NCI-H774 (cell line): ENCODE measurements around the gene SCN1A.
"Not testable (repeated sequence)": the region's sequence is repeated elsewhere in the genome, so short reads cannot be mapped to it uniquely, and the experiment has no call there.

ENCODE experiments used
- DNase-seq: peaks from one replicate; lab custom pipeline; 2025; lab: John Stamatoyannopoulos, UW

SCN1A gene

DNA sequence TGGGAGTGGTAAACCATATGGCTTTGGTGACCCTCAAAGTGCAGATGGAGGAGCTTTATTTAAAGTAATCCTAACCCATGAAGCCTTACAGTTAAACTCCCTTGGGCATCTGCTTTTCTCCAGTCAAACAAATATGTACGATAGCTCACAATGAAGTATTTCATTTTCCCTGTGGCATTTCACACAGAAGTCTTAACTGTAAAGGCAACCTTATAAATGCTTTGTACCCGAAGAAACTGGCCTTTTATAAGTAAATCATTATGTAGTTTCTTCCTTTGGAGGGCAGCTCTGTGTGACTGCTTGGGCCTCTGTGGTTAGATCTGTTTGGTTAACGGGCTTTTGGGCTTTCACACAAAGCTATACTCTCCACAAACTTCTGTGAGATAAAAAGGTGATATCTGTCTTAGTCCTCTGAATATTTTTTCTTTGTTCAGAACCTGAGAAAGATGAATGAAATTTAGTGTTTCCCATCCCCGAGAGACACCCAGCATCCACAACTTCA lies 46.6 kb downstream of the SCN1A start:
- no peak for DNase-seq

DNA sequence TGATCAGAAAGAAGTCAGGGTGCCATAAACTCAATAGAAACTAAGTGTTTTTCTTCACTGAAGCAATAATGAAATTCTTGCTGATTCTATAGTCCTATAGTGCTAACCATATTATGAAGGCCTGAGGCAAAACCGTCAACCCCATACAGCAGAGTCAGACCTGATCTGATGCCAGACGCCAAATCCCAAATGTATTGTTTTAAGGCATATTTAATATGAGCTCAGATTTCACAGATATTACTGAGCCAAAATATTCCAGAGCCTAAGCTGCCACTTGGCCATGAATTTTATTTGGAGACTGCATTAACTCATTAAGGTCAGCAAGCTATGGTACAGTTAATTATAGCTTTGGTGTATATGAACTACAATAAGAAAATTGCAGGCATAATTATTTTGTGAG lies 53.4 kb downstream of the SCN1A start:
- DNase-seq: no peak

DNA sequence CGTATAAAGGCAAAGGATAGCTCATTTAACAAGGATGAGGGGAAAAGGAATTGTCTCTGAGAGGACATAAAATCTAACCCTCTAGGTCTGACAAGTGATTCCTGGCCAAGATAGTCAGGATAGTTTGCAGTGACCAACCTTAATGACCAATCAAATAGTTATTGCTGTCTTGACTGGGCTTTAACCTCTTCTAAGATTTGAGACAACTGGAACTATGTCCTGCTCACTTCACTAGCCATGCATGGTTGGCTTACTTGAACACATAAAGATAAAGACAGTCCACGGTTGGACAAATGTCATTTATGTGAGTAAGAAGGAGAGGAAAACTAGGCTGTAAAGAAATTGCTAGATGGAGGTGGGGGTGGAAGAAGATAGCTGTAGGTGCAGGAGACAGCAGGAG lies 53.8 kb downstream of the SCN1A start:
- DNase-seq: no peak

DNA sequence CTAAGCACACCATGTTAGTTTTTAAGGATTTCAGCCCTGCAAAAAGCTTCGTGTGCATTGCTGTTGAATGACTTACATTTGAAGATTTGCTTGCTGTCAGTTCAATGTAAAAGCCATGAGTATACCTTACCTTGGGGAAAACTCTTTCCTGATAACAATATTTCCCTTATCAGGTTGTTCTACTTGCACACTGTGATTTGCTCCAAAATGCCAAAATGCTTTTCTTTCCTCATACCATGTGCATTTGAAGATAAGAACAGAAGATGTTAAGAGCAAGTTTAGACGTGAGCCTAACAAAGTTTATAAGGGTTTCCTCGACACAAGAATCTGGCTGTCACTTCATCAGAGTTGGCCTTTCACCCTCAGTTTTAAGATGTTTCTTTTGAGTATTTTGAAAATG lies 57.6 kb downstream of the SCN1A start:
- DNase-seq: no peak

DNA sequence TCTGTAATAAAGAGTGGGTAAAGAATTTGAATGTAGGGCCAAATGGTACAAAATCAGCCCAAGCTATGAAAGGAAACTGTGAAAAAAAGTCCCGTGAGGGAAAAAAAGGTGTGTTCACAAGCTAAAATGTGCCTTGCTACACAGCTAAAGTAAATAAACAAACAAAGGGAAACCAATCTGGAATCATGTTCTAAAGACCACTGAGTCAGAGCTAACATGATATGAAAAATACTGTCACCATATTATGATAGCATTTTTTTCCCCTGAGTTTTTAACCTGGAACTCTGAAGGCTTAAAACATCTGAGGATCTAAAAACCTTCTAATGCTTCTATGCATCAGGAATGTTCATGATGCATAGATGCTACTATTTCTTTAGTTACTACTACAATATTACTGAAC lies 58.8 kb downstream of the SCN1A start:
- DNase-seq: no peak

DNA sequence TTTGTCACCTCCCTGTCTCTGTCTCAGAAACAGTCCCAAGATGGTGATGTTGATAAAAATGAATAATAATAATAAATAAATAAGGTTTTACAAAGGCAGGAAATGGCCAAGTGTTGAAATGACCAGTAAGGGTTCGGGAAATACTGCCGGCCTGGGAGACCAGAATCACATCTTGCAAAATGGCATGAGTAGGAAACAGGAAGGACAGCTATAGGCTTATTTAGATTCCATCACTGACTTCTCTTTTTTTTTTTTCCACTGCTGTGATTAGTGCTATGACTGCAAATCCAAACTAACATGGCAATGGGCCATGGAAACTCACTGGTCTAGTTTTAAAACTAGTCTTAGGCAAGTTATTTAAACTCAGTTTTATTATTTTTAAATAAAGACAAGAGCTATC lies 60.6 kb downstream of the SCN1A start:
- DNase-seq: no peak

DNA sequence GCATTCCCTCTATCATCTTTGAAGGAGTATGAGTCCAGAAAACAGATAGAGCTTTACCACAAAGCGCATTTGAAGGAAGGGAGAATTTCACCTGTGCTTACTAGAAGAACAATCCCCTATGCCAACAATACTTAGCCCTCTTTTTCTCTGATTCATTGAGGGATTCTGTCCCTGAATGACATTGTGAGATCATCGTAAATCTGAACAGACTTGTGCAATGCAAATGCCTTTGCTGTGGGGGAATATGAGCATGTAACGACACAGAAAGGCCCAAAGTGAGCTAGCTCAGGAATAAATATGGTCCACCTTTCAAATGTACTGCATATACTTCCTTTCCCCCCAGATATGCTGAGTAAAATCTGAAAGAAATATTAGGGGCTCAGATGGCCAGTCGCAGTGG lies 67.6 kb downstream of the SCN1A start:
- no peak for DNase-seq

DNA sequence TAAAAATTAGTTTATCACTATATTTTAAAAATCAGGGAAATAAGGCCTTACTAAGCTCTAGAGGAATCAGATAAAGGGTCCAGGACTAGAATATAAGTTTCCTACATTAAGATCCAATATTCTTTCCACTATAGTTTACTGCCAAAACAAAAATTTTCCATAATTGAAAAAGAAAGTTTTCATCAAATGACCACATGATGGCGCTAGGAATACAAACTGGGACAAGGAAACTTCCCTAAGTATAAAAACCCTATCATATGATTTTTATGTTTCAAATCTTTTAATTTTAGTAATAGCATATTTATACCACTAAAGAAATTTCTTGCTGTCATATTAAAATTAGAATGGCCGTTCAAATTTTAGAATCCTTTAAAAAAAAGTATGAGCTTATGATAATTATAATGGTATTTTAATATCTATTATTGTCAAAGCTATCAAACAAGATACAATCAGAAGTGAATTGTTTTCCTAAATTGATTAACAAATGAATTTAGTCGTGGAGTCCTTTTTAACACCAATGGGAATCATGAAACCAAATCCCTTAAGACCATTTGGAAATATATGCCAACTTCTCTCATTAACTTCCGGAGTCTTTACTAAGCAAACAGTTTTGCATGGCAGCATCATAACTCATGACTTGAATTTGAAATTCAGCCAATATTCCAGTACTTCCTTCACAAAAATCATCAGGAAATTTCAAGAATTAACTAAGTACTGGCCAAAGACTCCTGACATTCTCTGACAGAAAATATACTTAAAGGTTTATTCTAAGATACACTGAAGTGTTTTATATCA lies 70.3 kb downstream of the SCN1A start:
- DNase-seq: peak; percentile 14

DNA sequence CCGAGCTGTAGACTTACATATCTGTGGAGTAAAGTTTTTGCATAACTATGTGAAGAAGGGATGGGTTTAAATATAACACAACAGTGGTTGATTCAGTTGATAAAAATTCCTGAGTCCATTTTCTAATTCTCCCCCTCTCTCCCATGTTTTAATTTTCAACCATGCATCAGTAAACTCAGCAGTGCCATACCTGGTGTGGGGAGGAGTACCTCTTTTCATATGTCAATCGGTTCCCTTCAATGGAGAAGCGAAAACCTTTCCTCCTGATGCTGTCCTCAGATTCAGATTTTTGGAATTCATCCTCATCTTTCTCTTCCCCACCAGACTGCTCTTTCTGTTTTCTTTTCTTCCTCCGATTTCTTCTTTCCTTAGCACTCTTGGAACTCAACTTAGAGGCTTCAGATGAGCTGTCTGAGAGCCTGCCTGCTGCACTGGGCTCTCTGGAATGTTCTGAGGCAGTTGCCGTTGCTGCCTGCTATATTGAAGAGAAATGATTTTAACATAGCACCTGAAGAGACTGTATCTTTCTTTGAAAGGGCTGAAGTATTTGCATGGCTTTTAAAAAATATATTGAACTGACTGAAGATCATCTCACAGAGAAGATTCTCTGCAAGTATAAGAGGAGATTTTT lies 82.9 kb downstream of the SCN1A start:
- DNase-seq: no peak

DNA sequence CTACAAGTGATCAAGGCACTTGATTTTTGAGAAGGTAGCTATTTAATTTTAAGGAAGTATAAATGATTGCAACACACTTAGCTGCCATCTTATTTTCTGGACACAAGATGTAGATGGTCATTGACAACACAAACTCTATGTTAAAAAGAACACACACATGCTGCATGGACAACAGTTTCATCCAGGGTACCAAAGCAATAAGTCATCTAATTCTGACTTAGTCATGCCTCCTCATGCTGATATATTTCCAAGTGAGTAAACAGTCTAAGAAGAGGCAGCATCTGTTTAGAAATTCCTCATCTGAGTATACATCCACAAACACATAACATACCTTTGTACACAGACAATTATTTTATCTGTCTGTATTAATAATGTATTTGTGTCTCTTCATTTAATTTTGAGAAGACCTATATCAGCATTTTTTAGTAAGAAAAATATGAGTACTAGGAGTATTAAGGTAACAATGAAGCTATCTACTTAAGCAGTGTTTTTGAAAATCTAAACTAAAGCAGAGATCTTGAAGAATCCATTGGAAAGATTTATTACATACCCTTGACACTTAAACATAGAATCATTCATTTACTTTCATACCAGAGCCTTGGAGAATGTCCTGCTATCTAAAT lies 84.9 kb downstream of the SCN1A start:
- no peak for DNase-seq

DNA sequence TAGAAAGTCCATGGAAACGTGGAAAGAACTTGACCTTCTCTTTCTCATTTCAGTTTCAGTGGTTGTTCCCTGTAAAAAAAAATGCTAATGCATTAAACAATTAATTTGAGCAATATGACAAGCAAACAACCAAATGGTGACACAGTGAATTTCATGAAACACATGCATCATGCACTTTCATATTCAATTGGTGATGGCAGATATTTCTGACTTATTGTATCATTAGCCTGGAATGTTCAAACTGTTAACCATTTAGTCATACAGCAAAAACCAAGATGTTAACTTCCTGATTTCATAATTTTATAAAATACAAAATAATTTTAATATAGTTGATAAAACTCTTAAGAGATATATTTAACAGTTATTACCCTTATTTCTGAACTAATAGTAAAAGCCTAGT lies 85.5 kb downstream of the SCN1A start:
- DNase-seq: no peak

DNA sequence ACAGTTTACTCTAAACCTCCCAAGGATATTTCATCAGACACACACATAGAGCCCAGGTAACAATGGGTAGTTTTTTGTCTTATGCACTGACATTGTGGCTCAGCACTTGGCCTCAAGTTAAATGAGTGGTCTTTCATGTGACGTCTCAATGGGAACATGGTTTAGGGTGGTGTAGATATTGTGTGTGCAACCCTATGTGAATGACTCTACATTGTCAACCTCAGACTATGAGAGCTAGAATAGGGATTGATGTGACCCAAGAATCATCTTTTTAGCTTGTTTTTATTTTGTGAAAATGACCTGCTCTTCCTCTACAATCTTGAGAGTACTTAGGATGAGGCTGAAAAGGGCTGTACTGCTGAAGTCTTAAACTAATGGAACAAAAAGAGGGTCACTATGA lies 86.2 kb downstream of the SCN1A start:
- DNase-seq: no peak

DNA sequence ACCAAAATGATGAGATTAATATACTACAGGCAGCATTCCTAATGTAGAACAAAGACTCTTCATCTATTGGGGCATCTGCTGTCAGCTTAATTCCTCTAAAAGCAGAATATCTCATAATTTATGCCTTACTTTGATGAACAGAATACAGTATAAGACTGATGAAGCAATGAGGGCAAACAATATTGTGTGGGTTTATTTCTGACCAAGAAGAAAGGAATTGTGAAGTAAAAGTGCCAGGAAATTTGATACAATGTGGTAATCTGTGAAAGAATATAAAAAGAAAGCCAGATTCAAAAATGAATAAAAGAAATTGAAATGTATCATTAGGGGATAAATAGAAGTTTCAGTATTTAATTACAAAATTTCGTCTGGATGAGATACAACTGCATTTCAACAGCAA lies 95.5 kb downstream of the SCN1A start:
- DNase-seq: no peak

DNA sequence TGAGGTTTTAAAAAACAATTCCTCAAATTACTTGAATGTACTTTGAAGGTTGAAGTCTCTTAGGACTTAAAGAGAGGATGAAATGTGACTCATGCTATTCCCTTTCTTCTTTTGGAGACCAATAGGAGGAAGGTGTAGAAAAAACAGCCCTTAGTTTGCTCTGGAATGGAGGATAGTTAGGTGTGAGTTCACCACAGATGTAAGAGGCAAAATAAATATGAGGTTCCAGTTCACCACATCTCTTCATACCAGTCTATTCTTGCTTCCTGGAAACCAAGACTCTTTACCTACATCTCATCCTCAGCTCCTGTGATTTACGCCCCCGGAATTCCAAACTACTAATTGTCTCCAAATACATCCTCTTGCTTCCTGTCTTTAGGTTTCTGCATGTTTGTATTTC lies 96.8 kb downstream of the SCN1A start:
- DNase-seq: no peak

DNA sequence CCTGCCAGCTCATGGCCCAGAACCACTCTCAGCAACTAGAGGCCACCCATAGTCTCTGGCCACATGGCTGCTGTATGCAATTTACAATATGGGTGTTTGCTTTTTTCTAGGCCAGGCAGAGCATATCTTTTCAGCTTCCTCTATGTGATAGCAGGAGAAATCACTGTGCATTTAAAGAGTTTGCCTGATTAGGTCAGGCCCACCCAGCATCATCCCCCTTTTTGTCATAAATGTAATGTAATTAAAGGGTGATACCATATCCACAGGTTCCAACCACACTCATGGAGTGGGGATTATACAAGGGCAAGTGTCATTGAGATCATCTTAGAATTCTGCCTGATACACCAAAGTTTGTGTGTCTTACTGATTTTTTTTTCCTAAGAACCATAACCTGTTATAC lies 102.5 kb downstream of the SCN1A start:
- no peak for DNase-seq

DNA sequence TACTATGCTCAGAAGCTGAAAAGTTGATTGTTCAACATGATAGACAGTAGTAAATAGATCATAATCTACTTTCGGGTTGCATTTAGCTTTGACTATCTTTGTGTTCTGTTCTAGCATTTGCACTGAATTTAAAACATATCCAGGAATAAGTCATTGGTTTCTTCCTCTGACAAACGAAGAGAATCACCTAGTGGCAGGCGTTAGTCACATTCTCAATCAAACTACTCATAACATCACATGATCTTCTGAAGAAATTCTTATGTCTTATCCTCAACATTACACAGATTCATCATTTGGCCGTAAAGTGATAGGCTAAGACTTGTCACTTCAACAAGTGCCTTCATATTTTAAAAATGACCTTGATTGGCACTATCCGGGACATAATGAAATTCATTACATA lies 110.6 kb downstream of the SCN1A start:
- DNase-seq: no peak

DNA sequence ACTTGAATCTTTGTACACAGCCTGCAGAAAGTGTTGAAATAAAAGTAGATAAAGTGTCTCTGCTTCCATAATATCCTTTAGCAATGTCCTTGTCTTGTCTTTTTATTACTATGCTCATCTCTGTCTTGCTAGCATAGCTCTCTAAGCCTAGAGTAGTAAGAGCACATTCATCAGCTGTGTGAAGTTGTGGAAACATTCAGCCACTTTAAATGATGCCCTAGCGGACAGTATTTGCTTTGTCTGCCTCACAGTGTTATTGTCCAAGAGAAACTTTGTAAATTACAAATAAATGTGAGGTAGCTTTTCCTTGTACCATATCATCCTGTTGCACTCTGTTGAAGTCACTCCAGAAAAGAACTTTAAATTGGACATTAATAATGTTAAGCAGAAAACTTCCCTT lies 113.9 kb downstream of the SCN1A start:
- DNase-seq: no peak

DNA sequence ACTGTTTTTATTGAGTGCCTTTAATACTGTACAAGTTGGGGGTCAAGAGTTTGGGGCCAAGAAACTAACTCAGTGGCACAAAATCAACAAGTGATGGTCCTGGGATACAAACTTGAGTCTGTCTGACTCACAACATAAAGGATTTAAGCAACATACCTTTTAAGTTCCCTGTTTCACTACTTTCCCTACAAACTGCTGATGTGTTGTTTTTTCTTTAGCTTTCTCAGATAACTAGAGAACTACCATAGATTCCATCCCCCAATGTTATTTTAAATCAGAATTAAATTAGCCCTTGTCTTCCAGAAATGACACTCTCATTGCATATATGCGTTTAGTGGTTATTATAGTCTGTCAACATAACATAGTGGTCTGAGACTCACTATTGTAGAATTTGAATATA lies 116.2 kb downstream of the SCN1A start:
- no peak for DNase-seq

DNA sequence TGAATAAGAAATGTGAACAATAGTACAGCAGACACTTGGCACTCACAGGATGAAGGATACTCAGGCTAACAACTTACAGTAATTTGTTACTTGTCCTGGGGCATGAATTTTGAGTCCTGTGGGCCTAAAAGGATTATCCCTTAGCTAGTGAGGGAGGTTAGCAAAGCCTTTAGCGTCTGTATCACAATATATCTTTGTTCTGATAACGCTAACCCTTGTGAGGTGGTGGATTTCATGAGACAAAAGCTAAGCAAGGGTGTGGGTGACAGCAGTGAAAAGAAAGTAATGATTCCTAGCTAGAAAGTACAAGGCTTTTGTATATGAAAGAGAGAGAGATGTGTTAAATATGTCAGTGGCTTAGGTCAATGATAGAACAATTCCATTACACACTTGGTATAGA lies 127.4 kb downstream of the SCN1A start:
- no peak for DNase-seq

DNA sequence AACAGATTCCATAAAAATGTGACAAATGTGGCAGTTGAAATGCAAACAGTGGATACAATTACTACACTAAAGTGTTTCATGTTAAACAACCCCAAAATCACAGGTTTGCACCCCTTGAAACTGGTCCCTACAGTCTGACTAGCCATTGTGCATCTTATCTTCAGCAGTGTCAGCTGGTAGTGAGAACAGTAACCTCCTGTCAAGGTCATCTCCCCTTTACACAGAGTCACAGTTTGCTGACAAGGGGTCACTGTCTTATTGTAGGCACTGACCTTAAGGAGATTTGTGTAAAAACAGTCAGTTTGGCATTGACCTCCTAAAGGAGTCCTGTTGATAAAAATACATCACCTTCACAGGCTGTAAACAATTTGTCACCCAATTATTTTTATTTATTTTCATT lies 137.0 kb downstream of the SCN1A start:
- no peak for DNase-seq

DNA sequence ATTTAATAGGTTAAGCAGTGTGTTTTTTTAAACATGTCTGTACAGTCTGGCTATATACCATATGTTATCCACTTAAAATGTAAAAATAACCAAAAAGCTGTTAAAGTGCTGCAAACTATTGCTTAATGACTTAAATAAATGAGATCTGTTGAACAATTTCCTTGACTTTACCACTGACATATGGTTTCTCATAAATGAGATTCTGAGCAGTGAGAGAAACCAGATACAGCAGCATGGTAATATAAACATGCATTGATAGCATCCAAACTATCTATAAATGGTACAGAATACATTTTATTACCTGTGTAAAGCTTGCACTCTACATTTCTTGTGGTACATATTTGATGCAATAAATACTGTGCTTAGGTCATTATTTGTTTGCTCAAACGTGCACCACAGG lies 138.0 kb downstream of the SCN1A start:
- DNase-seq: no peak

DNA sequence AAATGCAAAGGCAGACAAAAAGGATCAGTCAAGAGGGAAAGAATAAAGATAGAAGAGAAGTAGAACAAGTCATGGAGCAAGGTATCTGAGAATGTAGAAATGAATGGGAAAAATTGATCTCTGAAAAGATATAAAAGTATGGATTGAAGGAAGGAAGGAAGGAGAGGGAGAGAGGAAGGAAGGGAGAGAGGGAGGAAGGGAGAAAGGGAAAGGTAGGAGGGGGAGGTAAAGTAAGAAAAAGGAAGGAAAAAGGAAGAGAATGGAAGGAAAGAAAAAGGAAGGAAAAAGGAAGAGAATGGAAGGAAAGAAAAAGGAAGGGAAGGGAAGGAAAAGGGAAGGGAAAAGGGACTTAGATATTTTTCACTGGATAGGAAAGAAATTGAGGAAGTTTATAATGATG lies 142.7 kb downstream of the SCN1A start:
- no peak for DNase-seq

DNA sequence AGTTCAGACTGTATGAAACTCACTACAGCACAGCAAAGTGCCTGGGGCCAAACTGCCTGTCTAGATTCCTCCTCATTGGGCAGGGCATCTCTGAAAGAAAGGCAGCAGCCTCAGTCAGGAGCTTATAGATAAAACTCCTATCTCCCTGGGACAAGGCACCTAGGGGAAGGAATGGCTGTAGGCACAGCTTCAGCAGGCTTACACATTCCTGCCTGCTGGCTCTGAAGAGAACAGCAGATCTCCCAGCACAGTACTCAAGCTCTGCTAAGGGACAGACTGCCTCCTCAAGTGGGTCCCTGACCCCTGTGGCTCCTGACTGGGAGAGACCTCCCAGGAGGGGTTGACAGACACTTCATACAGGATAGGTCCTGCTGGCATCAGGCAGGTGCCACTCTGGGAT lies 155.7 kb downstream of the SCN1A start:
- not testable (repeated sequence) for DNase-seq
